Activated CD4-positive, alpha-beta T cell treated with anti-CD3 and anti-CD28 coated beads, Interleukin-2, amount 10 ng/mL, durations not matched to agents 7 days and 5 days (primary cell): ENCODE results near the gene GHDC. TPM values are rescaled to one million over a fixed set of nuclear protein-coding genes. Genes with fewer than 3 reads are reported as not detected.
"Not testable (repeated sequence)": the region's sequence is repeated elsewhere in the genome, so short reads cannot be mapped to it uniquely, and the experiment has no call there.

Source experiments
- CTCF ChIA-PET: fragments of 350-600 bp; sonication (Branson Sonifier 250); formaldehyde crosslinking; loops from one replicate; lab custom pipeline; 2021; ENCODE audit warnings: antibody characterized with exemption; lab: Charles Lee
- POLR2A ChIA-PET: fragments of 350-600 bp; sonication (Branson Sonifier 250); formaldehyde crosslinking; loops from one replicate; lab custom pipeline; 2021; ENCODE audit warnings: antibody characterized with exemption; lab: Charles Lee
- DNase-seq: peaks from one replicate; pipeline ENCODE4 v3.0.0-alpha.2; 2020
- H3K27ac Mint-ChIP-seq: one replicate; pipeline ENCODE4 v1.8.0; 2021; ENCODE audit warnings: mild to moderate bottlenecking, moderate library complexity, mixed read lengths
- H3K27me3 Mint-ChIP-seq: one replicate; pipeline ENCODE4 v1.8.0; 2021; ENCODE audit warnings: mixed read lengths
- H3K36me3 Mint-ChIP-seq: one replicate; pipeline ENCODE4 v1.8.0; 2021; ENCODE audit warnings: low read depth, mixed read lengths
- H3K4me1 Mint-ChIP-seq: one replicate; pipeline ENCODE4 v1.8.0; 2021; ENCODE audit warnings: mixed read lengths
- H3K4me3 Mint-ChIP-seq: one replicate; pipeline ENCODE4 v1.8.0; 2021; ENCODE audit warnings: mild to moderate bottlenecking, moderate library complexity, mixed read lengths
- H3K9me3 Mint-ChIP-seq: one replicate; pipeline ENCODE4 v1.8.0; 2021; ENCODE audit warnings: mixed read lengths
- total RNA-seq, 2 experiments: library from RNA; stranded (reverse); gene quantifications; one replicate each; pipeline ENCODE4 v1.2.3, GENCODE V29; 2021

Gene GHDC
- total RNA-seq, 2 experiments from 2014 or later: 15.3 to 15.5 TPM

DNA sequence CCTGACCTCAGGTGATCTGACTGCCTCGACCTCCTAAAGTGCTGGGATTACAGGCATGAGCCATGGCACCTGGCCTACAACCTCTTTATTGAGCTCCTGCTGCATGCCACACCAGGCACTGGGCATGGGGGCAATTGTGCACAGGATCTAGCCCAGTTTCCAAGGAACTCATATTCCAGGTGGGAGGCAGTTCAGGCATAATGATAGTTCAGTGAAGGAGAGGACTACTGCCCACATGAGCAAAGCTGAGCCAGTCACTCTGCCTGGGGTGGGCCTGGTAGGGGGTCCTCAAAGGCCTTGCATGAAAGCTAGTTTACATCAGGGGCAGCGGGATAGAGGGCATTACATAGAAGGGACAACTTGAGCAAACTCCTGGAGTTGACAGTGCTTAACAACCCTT lies 6.5 kb downstream of the GHDC start:
- Mint-ChIP-seq H3K27ac (no peak overlapping the region), H3K36me3 (no peaks in the 10 kb centered on the region), H3K4me3 (no peak overlapping the region), H3K27me3 (no peaks in the 10 kb centered on the region), H3K9me3 (no peaks in the 10 kb centered on the region), H3K4me1 (peaks cover 33% of the 10 kb centered on the region)
- POLR2A ChIA-PET: no interaction called here
- no peak for DNase-seq
- CTCF ChIA-PET: interaction anchor here (0.8 to 1.4 kb wide), 4 partner anchors 24 to 244 kb away, joined by 3 to 7 read pairs (median 4); partner anchors contain the start of gene CAVIN1

DNA sequence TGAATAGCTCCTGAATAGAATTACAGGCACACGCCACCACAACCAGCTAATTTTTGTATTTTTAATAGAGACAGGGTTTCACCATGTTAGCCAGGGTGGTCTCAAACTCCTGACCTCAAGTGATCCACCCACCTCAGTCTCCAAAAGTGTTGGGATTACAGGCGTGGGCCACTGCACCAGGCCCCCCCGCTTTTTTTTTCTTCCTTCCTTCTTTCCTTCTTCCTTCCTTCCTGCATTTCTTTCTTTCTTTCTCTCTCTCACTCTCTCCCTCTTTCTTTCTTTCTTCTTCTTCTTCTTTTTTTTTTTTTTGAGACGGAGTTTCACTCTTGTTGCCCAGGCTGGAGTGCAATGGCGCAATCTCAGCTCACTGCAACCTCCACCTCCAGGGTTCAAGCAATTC lies 8.1 kb downstream of the GHDC start:
- not testable (repeated sequence) for DNase-seq, H3K4me3 Mint-ChIP-seq, H3K27me3 Mint-ChIP-seq, H3K9me3 Mint-ChIP-seq, H3K36me3 Mint-ChIP-seq
- POLR2A ChIA-PET: interaction anchor here (0.8 kb wide), 1 partner anchor 8 kb away, joined by 4 read pairs; the partner anchor contains the start of gene GHDC
- CTCF ChIA-PET: interaction anchor here (0.9 to 1.2 kb wide), 2 partner anchors 15 to 161 kb away, joined by 3 to 4 read pairs; no protein-coding TSS in a partner anchor
- H3K27ac Mint-ChIP-seq: peak overlapping the region; percentile 19
- H3K4me1 Mint-ChIP-seq: peaks cover 43% of the 10 kb centered on the region

DNA sequence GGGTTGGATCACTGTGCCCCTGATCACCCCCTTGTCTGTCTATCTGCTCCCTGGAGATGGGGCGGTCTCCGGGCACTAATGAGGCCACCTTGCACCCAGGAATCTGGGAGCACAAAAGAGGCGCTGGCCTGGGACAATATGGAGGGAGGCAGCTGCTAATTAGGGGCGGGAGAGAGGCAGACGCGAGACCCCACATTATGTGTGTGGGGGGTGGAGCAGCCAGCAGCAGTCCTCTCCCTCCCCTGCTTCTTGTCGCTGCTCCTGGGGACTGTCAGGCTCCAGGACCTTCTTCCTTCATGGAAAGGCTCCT lies 8.7 kb downstream of the GHDC start:
- no peaks in the 10 kb centered on the region for H3K36me3 Mint-ChIP-seq
- CTCF ChIA-PET: interaction anchor here (0.9 to 1.2 kb wide), 2 partner anchors 14 to 161 kb away, joined by 3 to 4 read pairs; no protein-coding TSS in a partner anchor
- H3K27me3 Mint-ChIP-seq: peaks cover 9% of the 10 kb centered on the region
- peaks cover 44% of the 10 kb centered on the region for H3K4me1 Mint-ChIP-seq
- H3K4me3 Mint-ChIP-seq: no peak overlapping the region
- POLR2A ChIA-PET: interaction anchor here (0.8 kb wide), 1 partner anchor 9 kb away, joined by 4 read pairs; the partner anchor contains the start of gene GHDC
- H3K9me3 Mint-ChIP-seq: no peaks in the 10 kb centered on the region
- DNase-seq: no peak
- no peak overlapping the region for H3K27ac Mint-ChIP-seq

DNA sequence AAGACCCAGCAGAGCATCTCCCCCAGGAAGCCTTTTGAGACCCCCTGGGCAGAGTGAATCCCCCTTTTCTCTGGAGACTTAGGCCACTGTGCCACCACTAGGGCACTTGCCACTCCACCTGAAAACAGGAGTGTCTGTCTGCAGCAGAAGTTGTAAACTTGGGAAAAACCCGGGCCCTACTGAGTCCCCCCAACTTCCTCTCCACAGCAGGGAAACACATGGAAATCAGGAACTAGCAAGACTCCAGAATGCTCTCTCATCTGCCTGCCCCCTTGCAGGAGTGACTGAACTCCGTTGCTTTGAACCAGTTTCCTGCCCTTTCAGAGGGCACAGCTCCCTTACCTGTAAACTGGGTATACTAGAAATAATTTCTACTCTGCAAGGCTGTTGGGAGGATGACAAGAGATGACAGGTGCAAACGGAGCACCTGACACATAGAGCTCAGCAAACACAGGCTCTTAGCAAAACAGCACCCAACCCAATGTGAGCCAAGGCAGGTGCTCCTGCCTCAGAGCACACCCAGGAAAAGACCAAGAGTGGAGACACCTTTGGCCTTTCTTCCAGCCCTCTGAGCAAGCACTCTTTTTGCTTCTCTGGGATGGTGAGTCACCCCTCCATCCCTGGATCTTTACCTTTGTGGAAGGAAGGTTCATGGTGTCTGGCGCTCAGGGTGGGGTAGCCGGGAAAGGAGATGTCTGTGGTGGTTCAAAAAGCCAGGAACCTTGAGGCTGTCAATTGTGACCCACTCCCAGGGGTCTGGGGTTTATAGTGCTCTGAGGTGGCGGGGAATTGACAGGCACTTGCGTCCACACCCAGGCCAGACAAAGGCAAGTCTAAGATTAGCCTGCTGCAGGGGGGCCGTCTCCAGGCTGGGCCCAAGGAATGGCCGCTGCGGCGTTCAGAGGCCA lies 9.3 kb downstream of the GHDC start, which contains the start of gene HCRT:
TSS of gene HCRT (minus strand) at position 740 of the 908 bp plus-strand sequence. CDS start at position 653, 87 bp downstream.
- POLR2A ChIA-PET: no interaction called here
- Mint-ChIP-seq H3K9me3 (no peaks in the 10 kb centered on the region), H3K4me1 (peaks cover 48% of the 10 kb centered on the region), H3K4me3 (peak within 1 kb of the TSS; percentile 87), H3K27me3 (peaks cover 16% of the 10 kb centered on the region), H3K36me3 (no peaks in the 10 kb centered on the region), H3K27ac (peak within 1 kb of the TSS; percentile 82)
- no peak for DNase-seq
- CTCF ChIA-PET: interaction anchor here (0.5 to 2.8 kb wide), 11 partner anchors 10 to 270 kb away, joined by 3 to 33 read pairs (median 3); partner anchors contain the start of gene GHDC

DNA sequence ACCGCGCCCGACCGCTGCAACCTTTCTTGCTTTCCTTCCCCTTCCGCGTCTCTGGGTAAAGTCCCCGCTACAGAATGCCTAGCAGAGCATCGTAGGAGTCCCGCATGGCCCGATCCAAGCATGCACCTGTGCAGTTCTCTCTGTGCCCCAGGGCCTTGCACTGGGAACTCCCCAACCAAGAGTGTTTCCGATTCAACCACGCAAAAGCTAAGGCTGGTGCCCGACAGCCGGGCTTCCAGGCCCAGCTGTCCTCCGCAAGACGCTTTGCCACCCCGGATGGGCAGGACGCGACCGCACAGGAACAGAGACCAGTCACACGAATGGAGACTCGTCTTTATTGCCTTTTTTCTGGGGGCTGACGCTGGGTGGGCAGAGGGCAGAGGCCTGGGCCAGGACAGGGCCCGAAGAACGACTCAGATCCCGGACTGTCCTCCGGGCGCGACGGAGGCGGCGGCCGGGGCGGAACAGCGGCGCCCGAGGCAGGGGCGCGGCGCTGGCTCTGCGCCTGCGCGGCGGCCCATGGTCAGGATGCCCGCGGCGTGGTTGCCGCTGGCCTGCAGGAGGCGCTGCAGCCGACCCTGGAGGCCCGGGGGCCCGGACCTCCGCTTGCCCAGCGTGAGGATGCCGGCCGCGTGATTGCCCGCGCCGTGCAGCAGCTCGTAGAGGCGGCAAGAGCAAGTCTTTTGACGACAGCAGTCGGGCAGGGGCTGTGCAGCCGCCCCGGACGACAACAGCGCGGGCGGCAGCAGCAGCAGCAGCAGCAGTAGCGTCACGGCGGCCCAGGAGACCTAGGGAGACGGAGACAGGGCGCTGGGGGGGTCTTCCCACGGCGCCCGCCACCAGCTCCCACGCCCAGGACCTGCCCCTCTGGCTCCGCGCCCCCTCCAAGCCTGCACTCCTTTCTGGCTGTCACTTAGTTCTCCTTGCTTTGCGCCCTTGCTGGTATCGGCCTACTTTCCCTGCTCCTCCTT lies 10.3 kb downstream of the GHDC start:
- DNase-seq: peak; percentile 71
- peak overlapping the region; percentile 87 for H3K4me3 Mint-ChIP-seq
- ChIA-PET CTCF (interaction anchor here (0.5 to 2.8 kb wide), 17 partner anchors 11 to 271 kb away, joined by 3 to 33 read pairs (median 3); partner anchors contain the start of genes GHDC, KAT2A and NKIRAS2), POLR2A (no interaction called here)
- H3K27ac Mint-ChIP-seq: peak overlapping the region; percentile 93
- H3K27me3 Mint-ChIP-seq: peaks cover 23% of the 10 kb centered on the region
- H3K36me3 Mint-ChIP-seq: no peaks in the 10 kb centered on the region
- H3K9me3 Mint-ChIP-seq: no peaks in the 10 kb centered on the region
- H3K4me1 Mint-ChIP-seq: peaks cover 49% of the 10 kb centered on the region

DNA sequence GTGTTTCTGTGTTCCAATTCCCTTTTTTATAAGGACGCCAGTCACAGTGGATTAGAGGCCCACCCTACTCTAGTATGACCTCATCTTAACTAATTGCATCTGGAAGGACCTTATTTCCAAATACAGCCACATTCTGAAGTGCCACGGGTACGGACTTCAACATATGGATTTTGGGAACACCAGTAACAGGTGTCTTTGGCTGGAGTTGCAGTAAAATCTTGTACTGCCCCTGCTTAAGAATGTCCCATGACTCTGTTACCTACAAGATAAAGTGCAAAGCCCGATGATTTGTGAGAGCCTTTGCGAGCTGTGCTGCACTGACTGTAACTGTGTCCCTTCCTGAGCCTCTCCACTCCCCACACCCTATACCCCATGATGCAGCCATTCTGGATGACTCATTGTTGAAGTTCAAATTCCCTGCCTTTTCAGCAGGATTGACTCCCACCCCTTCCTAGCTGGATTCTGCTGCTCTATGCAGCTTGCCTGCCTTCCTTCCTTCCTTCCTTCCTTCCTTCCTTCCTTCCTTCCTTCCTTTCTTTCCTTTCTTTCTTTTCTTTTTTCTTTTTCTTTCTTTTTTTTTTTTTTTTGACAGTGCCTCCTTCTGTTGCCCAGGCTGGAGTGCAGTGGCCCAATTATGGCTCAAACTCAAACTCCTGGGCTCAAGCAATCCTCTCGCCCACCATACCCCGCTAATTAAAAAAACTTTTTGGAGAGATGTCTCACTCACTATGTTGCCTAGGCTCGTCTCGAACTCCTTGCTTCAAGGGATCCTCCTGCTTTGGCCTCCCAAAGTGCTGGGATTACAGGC lies 11.2 kb downstream of the GHDC start:
- DNase-seq: no peak
- Mint-ChIP-seq H3K27me3 (peaks cover 25% of the 10 kb centered on the region), H3K4me3 (peak overlapping the region; percentile 87), H3K27ac (peak overlapping the region; percentile 93), H3K9me3 (no peaks in the 10 kb centered on the region), H3K36me3 (no peaks in the 10 kb centered on the region), H3K4me1 (peaks cover 52% of the 10 kb centered on the region)
- ChIA-PET CTCF (interaction anchor here (0.6 to 2.8 kb wide), 9 partner anchors 12 to 272 kb away, joined by 3 to 33 read pairs (median 3); partner anchors contain the start of genes GHDC, KAT2A and NKIRAS2), POLR2A (no interaction called here)

DNA sequence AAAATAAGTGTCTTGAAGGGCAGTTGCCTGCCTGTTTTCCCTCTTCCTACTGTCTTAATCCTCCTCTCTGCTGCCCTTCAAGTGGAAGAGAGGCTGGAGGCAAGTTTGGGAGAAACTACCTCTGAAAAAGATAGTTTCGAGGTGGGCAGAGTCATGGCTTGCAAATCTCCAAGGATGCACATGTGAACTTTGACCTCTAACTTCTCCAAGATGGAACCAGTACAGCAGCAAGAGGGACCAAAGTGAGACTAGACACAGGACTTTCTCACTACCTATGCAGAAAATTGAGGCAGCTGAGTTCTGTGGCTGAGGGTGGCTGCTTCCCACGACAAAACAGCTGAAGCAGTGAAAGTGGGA lies 12.5 kb downstream of the GHDC start:
- H3K9me3 Mint-ChIP-seq: no peaks in the 10 kb centered on the region
- H3K4me3 Mint-ChIP-seq: peak overlapping the region; percentile 60

DNA sequence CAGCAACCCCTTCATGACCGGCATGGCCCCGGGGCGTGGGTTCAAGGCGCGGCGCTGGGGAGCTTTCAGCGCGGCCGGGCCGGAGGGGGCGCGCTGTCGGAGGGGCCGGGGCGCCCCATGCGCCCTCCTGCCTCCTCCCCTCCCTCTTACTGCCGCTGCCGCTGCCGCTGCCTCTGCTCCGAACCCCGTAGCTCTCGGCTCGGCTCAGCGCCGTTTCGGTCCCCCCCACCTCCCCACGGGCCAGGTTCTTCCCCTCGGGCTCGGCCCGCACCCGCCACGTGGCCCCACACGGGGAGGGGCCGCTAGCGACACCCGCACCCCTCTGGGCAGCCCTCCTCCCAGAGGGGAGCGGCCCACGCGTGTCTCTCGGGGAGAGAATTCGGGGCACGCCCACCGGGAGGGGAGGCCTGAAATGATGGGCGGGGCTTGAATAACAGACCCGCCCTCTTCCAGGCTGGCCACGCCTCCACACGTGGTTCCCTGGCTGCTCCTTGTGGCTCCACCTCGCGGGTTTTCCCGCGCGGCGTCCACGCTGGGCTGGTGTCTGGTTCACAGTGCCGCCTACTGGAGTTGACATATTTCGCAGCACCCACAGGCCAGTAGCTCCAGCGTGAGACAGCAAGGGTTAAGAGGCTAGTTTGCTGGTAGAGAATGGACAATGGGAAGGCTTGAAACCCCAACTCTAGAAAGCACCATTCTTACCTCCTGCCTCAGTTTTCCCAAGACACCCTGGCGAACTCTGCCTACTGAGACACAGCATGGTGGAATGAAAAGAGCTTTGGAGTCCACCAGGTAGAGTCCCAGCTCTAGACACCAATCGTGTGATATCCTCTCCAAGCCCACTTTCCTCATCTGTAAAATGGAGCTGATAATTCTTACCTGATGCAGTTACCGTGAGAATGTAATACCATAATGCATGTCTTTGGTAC lies 13.1 kb downstream of the GHDC start, which contains the start of gene KCNH4:
TSS of gene KCNH4 (minus strand) at position 221 of the 929 bp plus-strand sequence. CDS start at position 24, 197 bp downstream.
- peaks cover 25% of the 10 kb centered on the region for H3K27me3 Mint-ChIP-seq
- no peaks in the 10 kb centered on the region for H3K36me3 Mint-ChIP-seq
- no peaks in the 10 kb centered on the region for H3K9me3 Mint-ChIP-seq
- H3K27ac Mint-ChIP-seq: peak within 1 kb of the TSS; percentile 36
- peak; percentile 93 for DNase-seq
- H3K4me1 Mint-ChIP-seq: peaks cover 52% of the 10 kb centered on the region
- CTCF ChIA-PET: interaction anchor here (0.5 to 4.1 kb wide), 31 partner anchors 9 to 346 kb away, joined by 3 to 28 read pairs (median 4); partner anchors contain the start of genes CNP, GHDC, NKIRAS2 and STAT3
- peak within 1 kb of the TSS; percentile 61 for H3K4me3 Mint-ChIP-seq
- POLR2A ChIA-PET: interaction anchor here (0.5 to 0.8 kb wide), 3 partner anchors 9 to 66 kb away, joined by 3 to 5 read pairs (median 4); partner anchors contain the start of gene GHDC

More for the DNA sequence above, 12.5 kb downstream of the GHDC start:
- no peak for DNase-seq
- H3K27me3 Mint-ChIP-seq: peaks cover 25% of the 10 kb centered on the region
- ChIA-PET CTCF (interaction anchor here (0.5 to 4.1 kb wide), 26 partner anchors 8 to 345 kb away, joined by 3 to 28 read pairs (median 4); partner anchors contain the start of genes GHDC, NKIRAS2 and STAT3), POLR2A (interaction anchor here (0.5 to 0.8 kb wide), 3 partner anchors 8 to 67 kb away, joined by 3 to 5 read pairs (median 4); partner anchors contain the start of gene GHDC)
- no peaks in the 10 kb centered on the region for H3K36me3 Mint-ChIP-seq
- H3K4me1 Mint-ChIP-seq: peaks cover 52% of the 10 kb centered on the region
- H3K27ac Mint-ChIP-seq: no peak overlapping the region

DNA sequence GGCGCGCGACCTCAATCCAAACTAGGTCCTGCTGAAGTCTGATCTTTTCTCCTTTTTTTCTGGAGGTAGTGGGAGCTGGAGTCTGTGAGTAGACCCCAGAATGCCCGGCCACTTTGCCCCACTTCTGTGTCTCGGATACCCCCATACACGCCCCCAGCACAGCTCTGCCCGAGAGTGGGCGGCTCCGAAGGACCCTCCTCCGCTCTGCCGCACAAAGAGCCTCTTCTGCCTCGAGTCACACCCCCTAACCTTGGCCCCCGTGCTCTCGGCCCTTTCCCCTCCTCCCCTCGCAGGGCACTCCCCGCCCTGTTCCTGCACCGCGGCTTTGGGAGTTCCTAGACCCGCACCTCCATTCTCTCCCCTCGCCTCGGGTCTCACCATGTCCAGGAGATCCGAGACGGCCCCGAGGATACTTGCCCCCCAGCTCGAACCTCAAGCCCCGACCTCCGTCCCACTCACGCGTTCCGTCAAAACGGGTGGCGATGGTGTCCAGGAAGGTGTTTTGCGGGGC lies 13.8 kb downstream of the GHDC start:
- peaks cover 52% of the 10 kb centered on the region for H3K4me1 Mint-ChIP-seq
- H3K27me3 Mint-ChIP-seq: peaks cover 25% of the 10 kb centered on the region
- no peaks in the 10 kb centered on the region for H3K9me3 Mint-ChIP-seq
- DNase-seq: no peak
- H3K27ac Mint-ChIP-seq: no peak overlapping the region
- ChIA-PET POLR2A (interaction anchor here (0.6 kb wide), 1 partner anchor 152 kb away, joined by 3 read pairs; no protein-coding TSS in a partner anchor), CTCF (interaction anchor here (0.6 to 4.1 kb wide), 18 partner anchors 9 to 214 kb away, joined by 3 to 28 read pairs (median 5); partner anchors contain the start of genes CNP, GHDC and NKIRAS2)
- H3K36me3 Mint-ChIP-seq: no peaks in the 10 kb centered on the region
- peak overlapping the region; percentile 61 for H3K4me3 Mint-ChIP-seq

DNA sequence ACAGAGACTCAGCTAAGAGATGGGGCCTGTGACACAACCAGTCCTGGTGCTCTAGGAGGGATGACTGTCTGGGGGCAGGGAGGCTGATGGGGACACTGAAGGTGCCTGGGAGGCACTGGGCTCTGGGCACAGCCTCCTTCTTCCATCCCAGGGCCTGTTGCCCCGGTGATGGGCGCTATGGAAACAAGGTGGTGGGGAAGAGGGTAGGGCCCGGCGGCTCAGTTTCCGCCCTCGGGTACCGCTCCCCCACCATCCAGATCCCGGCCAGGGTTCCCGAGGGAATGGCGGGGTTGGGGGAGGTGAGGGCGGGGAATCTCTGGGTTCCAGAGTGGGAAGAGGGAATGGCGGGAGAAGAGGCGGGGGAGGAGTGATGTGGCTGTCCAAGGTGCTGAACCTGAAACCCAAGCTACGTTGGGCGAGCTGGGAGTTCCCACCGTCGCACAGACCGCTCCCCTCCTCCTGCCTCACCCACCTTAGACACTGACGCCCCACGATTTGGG lies 14.3 kb downstream of the GHDC start:
- H3K27me3 Mint-ChIP-seq: peaks cover 25% of the 10 kb centered on the region
- H3K36me3 Mint-ChIP-seq: no peaks in the 10 kb centered on the region
- POLR2A ChIA-PET: interaction anchor here (0.6 kb wide), 1 partner anchor 152 kb away, joined by 3 read pairs; no protein-coding TSS in a partner anchor
- peaks cover 48% of the 10 kb centered on the region for H3K4me1 Mint-ChIP-seq
- H3K9me3 Mint-ChIP-seq: no peaks in the 10 kb centered on the region
- CTCF ChIA-PET: interaction anchor here (0.7 to 4.1 kb wide), 13 partner anchors 8 to 177 kb away, joined by 3 to 28 read pairs (median 6); partner anchors contain the start of genes GHDC and NKIRAS2
- peak; percentile 44 for DNase-seq
- H3K27ac Mint-ChIP-seq: no peak overlapping the region
- H3K4me3 Mint-ChIP-seq: peak overlapping the region; percentile 61
